ENCODE measurements around the gene NMRK1. TPM values are rescaled to one million over a fixed set of nuclear protein-coding genes. Genes with fewer than 3 reads are reported as not detected.

The NMRK1 gene
- total and polyA plus RNA-seq, 2 of the 13 experiments (the other 11 are each of a cell fraction or from before 2014, with no cell fraction given), result 9.1 to 12.9 TPM

DNA sequence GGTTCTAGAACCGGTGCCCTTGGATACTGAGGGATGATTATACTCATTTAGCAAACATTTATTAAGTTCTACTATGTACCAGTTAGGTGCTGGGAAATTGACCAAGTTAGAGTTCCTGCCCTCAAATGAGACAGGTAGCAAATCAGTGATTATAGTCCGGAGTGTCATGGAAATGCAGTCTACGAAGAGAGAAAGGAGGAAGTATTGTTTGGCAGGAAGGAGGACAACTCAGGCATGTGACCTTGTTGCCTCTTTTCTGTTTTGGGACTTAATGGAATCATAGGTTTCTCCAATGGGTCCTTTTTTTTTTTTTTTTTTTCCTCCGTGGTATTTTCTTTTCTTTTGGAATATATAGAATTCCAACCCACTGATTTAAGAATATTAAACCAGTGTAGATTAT, 28.4 kb upstream of the NMRK1 start:
- POLR2A ChIA-PET, result no interaction called here
- intact Hi-C loops (cut with micrococcal nuclease; ENCODE audit: unreplicated experiment) (no loop called here), in situ Hi-C loops (cut with HindIII; ENCODE audit: extremely low pct_ligation_motif_present, low pct_unique_long_range_greater_than_20kb) (no loop called here)
- BruUV-seq (replicated peaks), result no TSS peak
- Histone ChIP-seq H3K4me1 (ENCODE audit: insufficient read depth, low read length) (no peaks in the 10 kb centered on the region), H3K27me3 (ENCODE audit: control insufficient read depth in 1 of 2, insufficient read depth in 2 of 2, low read length in 2 of 2) (no peaks in the 10 kb centered on the region), H3K4me2 (ENCODE audit: low read depth, low read length) (no peak overlapping the region), H3K36me3 (replicated peaks in 1 of 2; ENCODE audit: control insufficient read depth in 1 of 2, insufficient read depth in 2 of 2, low read length in 2 of 2) (peaks cover 0 to 3% of the 10 kb centered on the region in 2 experiments; a peak in 1 of 5 replicates), H3K27ac (ENCODE audit: extremely low read length, insufficient read depth, low read length) (no peak overlapping the region), H3K79me2 (ENCODE audit: insufficient read depth, low read length) (no peaks in the 10 kb centered on the region), H3K9me3 (ENCODE audit: low read length) (no peaks in the 10 kb centered on the region), H2AFZ (ENCODE audit: low read length) (no peak overlapping the region), H3K4me3 (replicated peaks in 1 of 3; ENCODE audit: insufficient read depth in 1 of 3, low read depth in 2 of 3, low read length in 3 of 3) (no peak overlapping the region), H3K9ac (ENCODE audit: insufficient read depth, low read depth, low read length) (no peak overlapping the region), H4K20me1 (ENCODE audit: insufficient read depth, low read length) (no peaks in the 10 kb centered on the region)
- no peak for TF ChIP-seq DNMT1 (CRISPR knock-in tag; IDR thresholded peaks at IDR 0.05)
- CTCF ChIA-PET (ENCODE audit: low intra/inter-chr PET ratio, low total read pairs), result no interaction called here
- FAIRE-seq (no peak), ATAC-seq (no peak), DNase-seq (ENCODE audit: low spot score) (no peak)
- 90% methylated on average over 4 of the region's 4 CpGs for WGBS (ENCODE audit: low lambda C conversion rate)

DNA sequence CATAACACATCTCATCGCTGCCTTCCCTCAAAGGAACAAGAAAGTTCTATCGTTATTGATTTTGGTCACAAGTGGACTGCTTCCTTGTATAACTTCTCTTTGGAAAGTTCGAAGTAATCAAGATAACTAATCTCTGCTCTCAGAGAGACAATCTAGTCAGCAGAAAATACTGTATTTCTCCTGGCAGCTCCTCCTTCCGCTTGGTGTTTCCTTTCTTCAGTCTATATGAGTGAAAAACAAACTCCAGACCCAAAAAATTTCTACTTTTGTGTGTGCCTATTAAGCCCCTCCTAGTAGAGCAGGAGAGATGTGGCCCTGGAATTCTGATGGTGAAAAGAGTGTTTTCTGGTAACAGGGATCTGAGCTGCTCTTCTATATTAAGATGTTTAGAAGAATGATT, 24.8 kb upstream of the NMRK1 start:
- Histone ChIP-seq H3K27me3 (ENCODE audit: control insufficient read depth in 1 of 2, insufficient read depth in 2 of 2, low read length in 2 of 2) (no peaks in the 10 kb centered on the region), H3K79me2 (ENCODE audit: insufficient read depth, low read length) (peaks cover 2% of the 10 kb centered on the region), H3K36me3 (replicated peaks in 1 of 2; ENCODE audit: control insufficient read depth in 1 of 2, insufficient read depth in 2 of 2, low read length in 2 of 2) (no peaks in the 10 kb centered on the region), H3K27ac (ENCODE audit: extremely low read length, insufficient read depth, low read length) (no peak overlapping the region), H2AFZ (ENCODE audit: low read length) (no peak overlapping the region), H3K4me3 (replicated peaks in 1 of 3; ENCODE audit: insufficient read depth in 1 of 3, low read depth in 2 of 3, low read length in 3 of 3) (no peak overlapping the region), H4K20me1 (ENCODE audit: insufficient read depth, low read length) (no peaks in the 10 kb centered on the region), H3K4me1 (ENCODE audit: insufficient read depth, low read length) (no peaks in the 10 kb centered on the region), H3K9ac (ENCODE audit: insufficient read depth, low read depth, low read length) (no peak overlapping the region), H3K9me3 (ENCODE audit: low read length) (no peaks in the 10 kb centered on the region), H3K4me2 (ENCODE audit: low read depth, low read length) (no peak overlapping the region)
- FAIRE-seq (no peak), DNase-seq (ENCODE audit: low spot score) (no peak), ATAC-seq (no peak)
- ChIA-PET POLR2A (no interaction called here), CTCF (ENCODE audit: low intra/inter-chr PET ratio, low total read pairs) (no interaction called here)
- 90% methylated on average over 4 of the region's 4 CpGs for whole genome bisulfite sequencing (ENCODE audit: low lambda C conversion rate)
- no TSS peak for BruUV-seq (replicated peaks)
- TF ChIP-seq ZMYM2 (CRISPR knock-in tag; IDR thresholded peaks at IDR 0.05) (no peak), ZFP36L1 (CRISPR knock-in tag; IDR thresholded peaks at IDR 0.05) (no peak), MATR3 (CRISPR knock-in tag; IDR thresholded peaks at IDR 0.05) (no peak), ZBTB42 (CRISPR knock-in tag; IDR thresholded peaks at IDR 0.05) (no peak), ZNF619 (CRISPR knock-in tag; IDR thresholded peaks at IDR 0.05) (no peak)
- intact Hi-C loops (cut with micrococcal nuclease; ENCODE audit: unreplicated experiment) (no loop called here), in situ Hi-C loops (cut with HindIII; ENCODE audit: extremely low pct_ligation_motif_present, low pct_unique_long_range_greater_than_20kb) (no loop called here)

Measured in HepG2 (cell line).